GM23248 (cell line): Measurements from ENCODE around the gene CPVL. TPM values are rescaled to one million over a fixed set of nuclear protein-coding genes. Genes with fewer than 3 reads are reported as not detected.

Source experiments
- DNase-seq: peaks from one replicate; pipeline ENCODE4 v3.0.0-alpha.2; 2015
- H2AFZ ChIP-seq: fragments of 200-600 bp; sonication (generic); 2 replicates; pipeline ENCODE4 v1.6.1; 2016; ENCODE audit warnings: antibody characterized with exemption
- H3F3A ChIP-seq: fragments of 200-600 bp; sonication (generic); 2 replicates; pipeline ENCODE4 v1.6.1; 2016; ENCODE audit warnings: mild to moderate bottlenecking, antibody characterized with exemption, mixed run types; ENCODE audit not compliant: insufficient read depth
- H3K27ac ChIP-seq: fragments of 200-600 bp; sonication (generic); 2 replicates; pipeline ENCODE4 v1.5.1; 2016; ENCODE audit warnings: mild to moderate bottlenecking
- H3K27me3 ChIP-seq: fragments of 200-600 bp; sonication (generic); replicated peaks from 2 replicates; pipeline ENCODE4 v1.6.1; 2016; ENCODE audit warnings: mild to moderate bottlenecking; ENCODE audit not compliant: insufficient read depth
- H3K36me3 ChIP-seq: fragments of 200-600 bp; sonication (generic); 2 replicates; pipeline ENCODE4 v1.6.1; 2016; ENCODE audit warnings: low read depth, mild to moderate bottlenecking
- H3K4me1 ChIP-seq: fragments of 200-600 bp; sonication (generic); 2 replicates; pipeline ENCODE4 v1.6.1; 2016; ENCODE audit warnings: mild to moderate bottlenecking; ENCODE audit not compliant: insufficient read depth
- H3K4me2 ChIP-seq: fragments of 200-600 bp; sonication (generic); one replicate; pipeline ENCODE4 v1.6.1; 2016; ENCODE audit warnings: mild to moderate bottlenecking; ENCODE audit not compliant: unreplicated experiment
- H3K4me3 ChIP-seq: fragments of 200-600 bp; sonication (generic); 2 replicates; pipeline ENCODE4 v1.5.1; 2016; ENCODE audit warnings: mild to moderate bottlenecking
- H3K79me2 ChIP-seq: fragments of 200-600 bp; sonication (generic); 2 replicates; pipeline ENCODE4 v1.6.1; 2016; ENCODE audit warnings: mild to moderate bottlenecking; ENCODE audit not compliant: insufficient read depth
- H3K9ac ChIP-seq: fragments of 200-600 bp; sonication (generic); 2 replicates; pipeline ENCODE4 v1.6.1; 2016; ENCODE audit warnings: mild to moderate bottlenecking
- H3K9me2 ChIP-seq: fragments of 200-600 bp; sonication (generic); 2 replicates; pipeline ENCODE4 v1.6.1; 2016; ENCODE audit warnings: mixed run types, mild to moderate bottlenecking, moderate library complexity; ENCODE audit not compliant: insufficient read depth
- H3K9me3 ChIP-seq: fragments of 200-600 bp; sonication (generic); one replicate; pipeline ENCODE4 v1.6.1; 2017; ENCODE audit warnings: low read depth
- H4K20me1 ChIP-seq: fragments of 200-600 bp; sonication (generic); 2 replicates; pipeline ENCODE4 v1.6.0; 2016; ENCODE audit not compliant: insufficient read depth
- EZH2 ChIP-seq: fragments of 200-600 bp; sonication (generic); IDR thresholded peaks from 2 replicates; pipeline ENCODE4 v1.6.1; 2018; ENCODE audit warnings: antibody characterized with exemption, mild to moderate bottlenecking; ENCODE audit not compliant: insufficient read depth, poor library complexity, severe bottlenecking
- EZH2phosphoT487 ChIP-seq: fragments of 200-600 bp; sonication (generic); IDR thresholded peaks from 2 replicates; pipeline ENCODE4 v1.6.1; 2018; ENCODE audit warnings: antibody characterized with exemption, moderate library complexity, mild to moderate bottlenecking, low read depth; ENCODE audit not compliant: insufficient read depth
- WGBS, 2 experiments: methylation state at CpG; one replicate each; pipeline ENCODE4 v1.1.6; 2015 to 2017; ENCODE audit warnings: low lambda C conversion rate in 2 of 2, low coverage in 1 of 2; ENCODE audit errors: missing lambda C conversion rate in 2 of 2; 5-methylcytosine and 5-hydroxymethylcytosine counted together
- in situ Hi-C: fragments of 300-500 bp; cut with MboI; formaldehyde crosslinking; loops from 2 replicates; pipeline ENCODE4 v1.15.0; 2020
- polyA plus RNA-seq: library from polyadenylated mRNA; unstranded; fragments of >200 nt; fragmentation: Nextera tagmentation; extraction: Ambion mirVana; gene quantifications from 2 replicates; pipeline ENCODE4 v1.2.1, GENCODE V29; 2016
- total RNA-seq: library from RNA; depleted of rRNA; stranded (reverse); fragments of >200 nt; shearing (Covaris generic); gene quantifications from 2 replicates; pipeline ENCODE4 v1.2.3, GENCODE V29; 2014

CPVL gene
- total and polyA plus RNA-seq, 2 experiments from 2014 or later: not detected

- Histone ChIP-seq H3K27ac (no peak overlapping the region), H3K27me3 (peaks cover 5% of the 10 kb centered on the region; the same call in 1 of the 2 replicates), H3K79me2 (no peaks in the 10 kb centered on the region), H3K4me2 (no peak overlapping the region), H3K9ac (no peak overlapping the region), H3K4me1 (peaks cover 27% of the 10 kb centered on the region; the same call in 1 of the 2 replicates), H3K9me3 (no peaks in the 10 kb centered on the region), H2AFZ (no peak overlapping the region), H3K36me3 (no peaks in the 10 kb centered on the region), H3K4me3 (no peak overlapping the region), H4K20me1 (no peaks in the 10 kb centered on the region), H3K9me2 (no peaks in the 10 kb centered on the region), H3F3A (peaks cover 9% of the 10 kb centered on the region; the same call in 1 of the 2 replicates)
- in situ Hi-C loops: no loop called here
- TF ChIP-seq EZH2 (no peak), EZH2phosphoT487 (no peak)
- 76 to 82% methylated on average over 4 of the region's 4 CpGs for WGBS, 2 experiments
- DNase-seq: no peak
Observed at GRCh38 chr7:29078311-29079260, 67.8 kb downstream of the CPVL start.

- WGBS, 2 experiments: 61 to 65% methylated on average over 4 of the region's 4 CpGs
- DNase-seq: peak; percentile 64
Observed at GRCh38 chr7:29077854-29078253, 68.5 kb downstream of the CPVL start.

GRCh38 chr7:29077176-29077575 lies 69.2 kb downstream of the CPVL start:
- in situ Hi-C loops: no loop called here
- H3K9ac ChIP-seq: no peak overlapping the region

More at GRCh38 chr7:29077854-29078253, 68.5 kb downstream of the CPVL start:
- no peaks in the 10 kb centered on the region for H3K36me3 ChIP-seq
- peaks cover 9% of the 10 kb centered on the region; the same call in 1 of the 2 replicates for H3F3A ChIP-seq
- in situ Hi-C loops: no loop called here
- peak overlapping the region; percentile 46 for H3K27ac ChIP-seq
- no peak for TF ChIP-seq EZH2phosphoT487
- no peak for TF ChIP-seq EZH2
- peaks cover 5% of the 10 kb centered on the region; the same call in 1 of the 2 replicates for H3K27me3 ChIP-seq
- H3K4me2 ChIP-seq: peak overlapping the region; percentile 21
- no peaks in the 10 kb centered on the region for H3K9me2 ChIP-seq
- H3K4me1 ChIP-seq: peaks cover 27% of the 10 kb centered on the region; the same call in 1 of the 2 replicates
- no peak overlapping the region for H3K4me3 ChIP-seq
- H2AFZ ChIP-seq: no peak overlapping the region
- H4K20me1 ChIP-seq: no peaks in the 10 kb centered on the region
- no peak overlapping the region for H3K9ac ChIP-seq
- H3K79me2 ChIP-seq: no peaks in the 10 kb centered on the region
- H3K9me3 ChIP-seq: no peaks in the 10 kb centered on the region

GRCh38 chr7:29076631-29077030 lies 69.7 kb downstream of the CPVL start:
- no peaks in the 10 kb centered on the region for H4K20me1 ChIP-seq
- WGBS, 2 experiments: 20 to 22% methylated on average over 5 of the region's 5 CpGs

More at GRCh38 chr7:29077176-29077575, 69.2 kb downstream of the CPVL start:
- Histone ChIP-seq H2AFZ (no peak overlapping the region), H3K9me3 (no peaks in the 10 kb centered on the region), H3K27ac (peak overlapping the region; percentile 46), H3K4me3 (no peak overlapping the region), H3K4me1 (peaks cover 27% of the 10 kb centered on the region; the same call in 1 of the 2 replicates), H3K4me2 (peak overlapping the region; percentile 40), H3F3A (peaks cover 9% of the 10 kb centered on the region; the same call in 1 of the 2 replicates), H3K79me2 (no peaks in the 10 kb centered on the region), H3K27me3 (peaks cover 11% of the 10 kb centered on the region), H3K36me3 (no peaks in the 10 kb centered on the region), H4K20me1 (no peaks in the 10 kb centered on the region), H3K9me2 (no peaks in the 10 kb centered on the region)
- DNase-seq: peak; percentile 58
- TF ChIP-seq EZH2phosphoT487 (no peak), EZH2 (no peak)

More at GRCh38 chr7:29076631-29077030, 69.7 kb downstream of the CPVL start:
- no peak overlapping the region for H3K9ac ChIP-seq
- H3K79me2 ChIP-seq: no peaks in the 10 kb centered on the region
- TF ChIP-seq EZH2phosphoT487: no peak
- no peak for TF ChIP-seq EZH2
- H3K9me3 ChIP-seq: no peaks in the 10 kb centered on the region
- in situ Hi-C loops: no loop called here
- DNase-seq: no peak
- peaks cover 9% of the 10 kb centered on the region; the same call in 1 of the 2 replicates for H3F3A ChIP-seq
- no peak overlapping the region for H2AFZ ChIP-seq
- no peaks in the 10 kb centered on the region for H3K36me3 ChIP-seq
- H3K27me3 ChIP-seq: peaks cover 11% of the 10 kb centered on the region
- H3K4me3 ChIP-seq: no peak overlapping the region
- no peaks in the 10 kb centered on the region for H3K9me2 ChIP-seq
- H3K4me1 ChIP-seq: peaks cover 27% of the 10 kb centered on the region; the same call in 1 of the 2 replicates
- H3K27ac ChIP-seq: no peak overlapping the region
- H3K4me2 ChIP-seq: peak overlapping the region; percentile 40
